Measurements from ENCODE around the gene ABCF1.

- no peak for TF ChIP-seq CTCF (conservative IDR thresholded peaks at IDR 0.05 in 1 of 2, IDR thresholded peaks at IDR 0.05 in 1 of 2; ENCODE audit: extremely low read depth in 1 of 2, insufficient read depth in 1 of 2, low read depth in 1 of 2, low read length in 2 of 2)
- TF ChIP-seq EZH2 (IDR thresholded peaks at IDR 0.05; ENCODE audit: borderline replicate concordance, low read length), result no peak
These were observed 10.3 kb upstream of the ABCF1 start for GRCh38 chr6:30560930-30561329.
